Adrenal gland (tissue), 12 donors: ENCODE measurements around the gene VRK1. TPM values are rescaled to one million over a fixed set of nuclear protein-coding genes. Genes with fewer than 3 reads are reported as not detected.

Source experiments
- DNase-seq, 7 donors: peaks; one replicate each; pipeline ENCODE4 v3.0.0-alpha.2; 2019 to 2020
- H3K27ac ChIP-seq, 5 donors: fragments of 200-600 bp; sonication (generic) in 4 of 5; 1 replicate in 3 of 5; 2 replicates in 2 of 5; pipeline versions ENCODE4 v1.5.1 to v1.8.0; 2016 to 2020; ENCODE audit warnings: mild to moderate bottlenecking in 1 of 5
- H3K27me3 ChIP-seq: fragments of 200-600 bp; 2 replicates; pipeline ENCODE4 v1.8.0; 2021
- H3K36me3 ChIP-seq, 2 donors: fragments of 200-600 bp; replicated peaks in 1 of 2; 1 replicate in 1 of 2; 2 replicates in 1 of 2; pipeline versions ENCODE4 v1.5.1 to v1.8.0; 2018 to 2022
- H3K4me1 ChIP-seq, 2 donors: fragments of 200-600 bp; replicated peaks in 1 of 2; 1 replicate in 1 of 2; 2 replicates in 1 of 2; pipeline versions ENCODE4 v1.5.1 to v1.8.0; 2018 to 2021
- H3K4me3 ChIP-seq, 4 donors: fragments of 200-600 bp; sonication (generic) in 3 of 4; one replicate each; pipeline ENCODE4 v1.5.1; 2016 to 2018
- H3K9me3 ChIP-seq, 3 donors: fragments of 200-600 bp; sonication (generic) in 1 of 3; replicated peaks in 1 of 3; 1 replicate in 2 of 3; 2 replicates in 1 of 3; pipeline versions ENCODE4 v1.5.1 to v1.8.0; 2016 to 2021
- CTCF ChIP-seq, 6 experiments: fragments of 450-650 bp in 4 of 6; fragments of 200-600 bp in 2 of 6; sonication (generic) in 1 of 6; IDR thresholded peaks; 1 replicate in 5 of 6; 2 replicates in 1 of 6; pipeline versions ENCODE4 v1.5.1 to v1.8.0; 2016 to 2021; ENCODE audit warnings: antibody characterized with exemption in 6 of 6, mild to moderate bottlenecking in 2 of 6, moderate library complexity in 1 of 6
- POLR2A ChIP-seq, 2 donors: fragments of 450-650 bp; IDR thresholded peaks; one replicate each; pipeline ENCODE4 v1.6.1; 2017; ENCODE audit warnings: antibody characterized with exemption in 2 of 2, mild to moderate bottlenecking in 2 of 2, moderate library complexity in 1 of 2
- WGBS, 4 donors: extraction: QIAGEN DNeasy Blood & Tissue Kit in 2 of 4; methylation state at CpG; one replicate each; pipeline versions ENCODE4 v1.1.5 to v1.1.7; 2013 to 2017; 5-methylcytosine and 5-hydroxymethylcytosine counted together
- intact Hi-C, 2 donors: fragments of 100-400 bp; cut with DNase I; formaldehyde crosslinking; loops; one replicate each; pipeline versions ENCODE4 v1.14.1 to v1.15.0; 2022 to 2023
- polyA plus RNA-seq, 3 donors: library from polyadenylated mRNA; stranded (reverse); fragments of 200-250 nt in 2 of 3; fragments of 350-450 nt in 1 of 3; fragmentation: Illumina TruSeq in 1 of 3; extraction: RNeasy Lipid Tissue Mini Kit (QIAGEN cat#74804) in 1 of 3; gene quantifications; one replicate each; pipeline ENCODE4 v1.2.3, GENCODE V29; 2013 to 2014
- total RNA-seq, 9 donors: library from RNA; depleted of rRNA in 4 of 9; stranded (reverse); fragments of >200 nt in 4 of 9; fragments of 120-200 nt in 1 of 9; fragmentation: NEBNext Ultra II Directional in 1 of 9; extraction: Animal tissue kit (Norgen Biotek cat#: 25700) in 1 of 9; gene quantifications; one replicate each; pipeline versions ENCODE4 v1.1.0 to v1.2.4, GENCODE V29; 2013 to 2023
- donor health status: healthy with polysubstance abuse.
- donor health status: Bipolar disorder and iron deficiency.
- donor health status: DM: yes; HTN: yes; CAD: no.
- donor health status: DM: no; HTN: no; CAD: no.
- donor health status: DM: no; HTN: no; CAD: no.
- donor health status: DM: yes; HTN: yes; CAD: no.

The VRK1 gene
- total and polyA plus RNA-seq, 12 donors = 2.9 to 25.5 (median 7.0) TPM

DNA sequence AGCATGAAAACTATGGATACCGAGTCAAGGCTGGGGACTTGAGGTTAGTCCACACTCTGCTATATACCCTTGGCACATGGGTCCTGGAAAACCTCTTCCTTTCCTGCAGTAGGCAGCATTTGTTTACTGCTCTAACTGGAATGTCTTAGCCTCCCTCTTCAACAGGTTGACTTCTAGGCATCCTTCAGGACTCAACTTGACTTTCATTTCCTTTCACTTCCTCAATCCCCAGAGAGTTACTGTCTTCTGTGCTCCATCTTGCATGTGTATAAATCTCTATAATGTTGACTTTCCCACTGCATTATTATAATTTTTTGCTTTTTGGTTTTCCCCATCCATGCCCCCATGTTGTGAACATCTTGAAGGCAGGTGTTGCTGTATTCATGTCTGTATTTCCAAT lies 107.9 kb downstream of the VRK1 start:
- no peak overlapping the region for H3K4me3 ChIP-seq
- no peak for DNase-seq
- TF ChIP-seq POLR2A (IDR thresholded peaks at IDR 0.05) (no peak), CTCF (IDR thresholded peaks at IDR 0.05) (no peak)
- H3K36me3 ChIP-seq = no peaks in the 10 kb centered on the region
- WGBS, 4 donors = 91 to 96% (median 93%) methylated on average over 1 of the region's 1 CpG
- H3K4me1 ChIP-seq = no peaks in the 10 kb centered on the region
- no peak overlapping the region for H3K27ac ChIP-seq
- no peaks in the 10 kb centered on the region for H3K9me3 ChIP-seq
- H3K27me3 ChIP-seq = no peaks in the 10 kb centered on the region
- intact Hi-C loops = no loop called here

GRCh38 chr14:96905825-96906224 lies 108.6 kb downstream of the VRK1 start:
- no peak overlapping the region for H3K4me3 ChIP-seq
- WGBS, 4 donors = 77 to 78% (median 77%) methylated on average over 3 of the region's 3 CpGs
- no peaks in the 10 kb centered on the region for H3K9me3 ChIP-seq
- intact Hi-C loops = no loop called here
- no peak for DNase-seq
- H3K36me3 ChIP-seq = no peaks in the 10 kb centered on the region
- H3K4me1 ChIP-seq = no peaks in the 10 kb centered on the region
- H3K27ac ChIP-seq = no peak overlapping the region
- no peaks in the 10 kb centered on the region for H3K27me3 ChIP-seq
- TF ChIP-seq CTCF (IDR thresholded peaks at IDR 0.05) (no peak), POLR2A (IDR thresholded peaks at IDR 0.05) (no peak)

- TF ChIP-seq POLR2A (IDR thresholded peaks at IDR 0.05) = no peak
- TF ChIP-seq CTCF (IDR thresholded peaks at IDR 0.05) = no peak
- WGBS, 4 donors = 38 to 90% (median 84%) methylated on average over 1 of the region's 1 CpG
- H3K4me3 ChIP-seq = no peak overlapping the region
- H3K27ac ChIP-seq = no peak overlapping the region
- no peaks in the 10 kb centered on the region for H3K27me3 ChIP-seq
- no peaks in the 10 kb centered on the region for H3K9me3 ChIP-seq
- intact Hi-C loops = no loop called here
- H3K36me3 ChIP-seq = no peaks in the 10 kb centered on the region
- no peak for DNase-seq
- H3K4me1 ChIP-seq = no peaks in the 10 kb centered on the region
Observed at GRCh38 chr14:96906434-96906833, 109.3 kb downstream of the VRK1 start.

DNA sequence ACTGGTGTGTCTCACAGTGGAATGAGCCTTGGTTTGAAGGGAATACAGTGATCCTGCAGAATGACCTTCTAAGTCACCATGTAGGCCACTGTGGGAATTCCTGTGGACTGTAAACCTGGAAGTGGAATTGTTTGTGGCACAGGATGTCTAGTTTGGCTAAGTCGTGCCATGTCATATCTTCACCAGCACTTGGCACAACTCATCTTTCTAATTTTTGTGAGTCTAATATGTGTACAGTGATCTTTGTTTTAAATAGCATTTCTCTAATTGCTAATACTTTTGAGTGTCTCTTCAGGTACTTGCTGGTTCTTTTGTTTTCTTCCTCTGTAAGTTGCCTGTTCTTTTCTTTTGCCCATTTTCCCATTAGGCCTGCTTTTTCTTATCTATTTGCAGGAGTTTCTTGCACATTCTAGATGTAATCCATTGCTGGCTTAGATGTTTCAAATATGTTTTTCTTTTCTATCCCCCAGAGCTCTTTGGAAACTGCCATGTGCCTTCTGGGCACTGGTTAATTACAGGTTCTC lies 112.7 kb downstream of the VRK1 start:
- intact Hi-C loops = no loop called here
- no peaks in the 10 kb centered on the region for H3K9me3 ChIP-seq
- TF ChIP-seq POLR2A (IDR thresholded peaks at IDR 0.05) = no peak
- no peak for TF ChIP-seq CTCF (IDR thresholded peaks at IDR 0.05)
- H3K4me3 ChIP-seq = no peak overlapping the region
- H3K27me3 ChIP-seq = no peaks in the 10 kb centered on the region
- H3K4me1 ChIP-seq = no peaks in the 10 kb centered on the region
- WGBS, 4 donors = 96 to 100% (median 99%) methylated on average over 1 of the region's 1 CpG
- no peak for DNase-seq
- H3K27ac ChIP-seq = no peak overlapping the region
- H3K36me3 ChIP-seq = no peaks in the 10 kb centered on the region
